Glutamatergic neuron (in vitro differentiated cells): ENCODE measurements around the gene ARHGAP20. TPM values are rescaled to one million over a fixed set of nuclear protein-coding genes. Genes with fewer than 3 reads are reported as not detected.
A peak's percentile ranks its signal among the peaks of the same experiment; 100 is the strongest.

ENCODE experiments used
- DNase-seq: peaks from one replicate; pipeline ENCODE4 v3.0.0; 2022
- H3K27ac Mint-ChIP-seq: one replicate; pipeline ENCODE4 v1.8.0; 2020; ENCODE audit warnings: mild to moderate bottlenecking, mixed read lengths, inconsistent platforms; ENCODE audit not compliant: unreplicated experiment
- H3K27me3 Mint-ChIP-seq: one replicate; pipeline ENCODE4 v1.8.0; 2020; ENCODE audit warnings: mild to moderate bottlenecking, moderate library complexity, mixed read lengths, inconsistent platforms; ENCODE audit not compliant: unreplicated experiment
- H3K36me3 Mint-ChIP-seq: one replicate; pipeline ENCODE4 v1.8.0; 2020; ENCODE audit warnings: mild to moderate bottlenecking, mixed read lengths, inconsistent platforms; ENCODE audit not compliant: unreplicated experiment
- H3K4me1 Mint-ChIP-seq: one replicate; pipeline ENCODE4 v1.8.0; 2020; ENCODE audit warnings: mild to moderate bottlenecking, low read depth, mixed read lengths, inconsistent platforms; ENCODE audit not compliant: unreplicated experiment
- H3K4me3 Mint-ChIP-seq: one replicate; pipeline ENCODE4 v1.8.0; 2020; ENCODE audit warnings: mild to moderate bottlenecking, mixed read lengths, inconsistent platforms; ENCODE audit not compliant: unreplicated experiment
- H3K9me3 Mint-ChIP-seq: one replicate; pipeline ENCODE4 v1.8.0; 2020; ENCODE audit warnings: mild to moderate bottlenecking, moderate library complexity, mixed read lengths, inconsistent platforms; ENCODE audit not compliant: unreplicated experiment
- total RNA-seq: library from RNA; stranded (reverse); fragmentation: NEBNext Ultra II Directional; extraction: Animal tissue kit (Norgen Biotek cat#: 25700); gene quantifications from one replicate; pipeline ENCODE4 v1.2.1, GENCODE V29; 2021; ENCODE audit not compliant: unreplicated experiment
- TF ChIP-seq, protein P1 (sequence below): fragments of 200-600 bp; sonication (generic); IDR thresholded peaks from one replicate; pipeline ENCODE4 v1.5.0; 2021; ENCODE audit not compliant: partially characterized antibody, unreplicated experiment

Gene ARHGAP20
- total RNA-seq, 1 donor from 2014 or later: not detected

- H3K4me1 Mint-ChIP-seq: no peaks in the 10 kb centered on the region
- no peaks in the 10 kb centered on the region for H3K36me3 Mint-ChIP-seq
- no peaks in the 10 kb centered on the region for H3K27me3 Mint-ChIP-seq
- TF ChIP-seq, protein P1, sequence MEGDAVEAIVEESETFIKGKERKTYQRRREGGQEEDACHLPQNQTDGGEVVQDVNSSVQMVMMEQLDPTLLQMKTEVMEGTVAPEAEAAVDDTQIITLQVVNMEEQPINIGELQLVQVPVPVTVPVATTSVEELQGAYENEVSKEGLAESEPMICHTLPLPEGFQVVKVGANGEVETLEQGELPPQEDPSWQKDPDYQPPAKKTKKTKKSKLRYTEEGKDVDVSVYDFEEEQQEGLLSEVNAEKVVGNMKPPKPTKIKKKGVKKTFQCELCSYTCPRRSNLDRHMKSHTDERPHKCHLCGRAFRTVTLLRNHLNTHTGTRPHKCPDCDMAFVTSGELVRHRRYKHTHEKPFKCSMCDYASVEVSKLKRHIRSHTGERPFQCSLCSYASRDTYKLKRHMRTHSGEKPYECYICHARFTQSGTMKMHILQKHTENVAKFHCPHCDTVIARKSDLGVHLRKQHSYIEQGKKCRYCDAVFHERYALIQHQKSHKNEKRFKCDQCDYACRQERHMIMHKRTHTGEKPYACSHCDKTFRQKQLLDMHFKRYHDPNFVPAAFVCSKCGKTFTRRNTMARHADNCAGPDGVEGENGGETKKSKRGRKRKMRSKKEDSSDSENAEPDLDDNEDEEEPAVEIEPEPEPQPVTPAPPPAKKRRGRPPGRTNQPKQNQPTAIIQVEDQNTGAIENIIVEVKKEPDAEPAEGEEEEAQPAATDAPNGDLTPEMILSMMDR: no peak
- H3K4me3 Mint-ChIP-seq: no peak overlapping the region
- no peak for DNase-seq
- no peaks in the 10 kb centered on the region for H3K9me3 Mint-ChIP-seq
- H3K27ac Mint-ChIP-seq: no peak overlapping the region
These were observed 8.4 kb upstream of the ARHGAP20 start for GRCh38 chr11:110720431-110721275.

- H3K36me3 Mint-ChIP-seq: no peaks in the 10 kb centered on the region
- TF ChIP-seq, protein P1: no peak
- H3K27ac Mint-ChIP-seq: no peak overlapping the region
- DNase-seq: no peak
- peaks cover 18% of the 10 kb centered on the region for H3K27me3 Mint-ChIP-seq
- no peaks in the 10 kb centered on the region for H3K9me3 Mint-ChIP-seq
- H3K4me1 Mint-ChIP-seq: no peaks in the 10 kb centered on the region
- H3K4me3 Mint-ChIP-seq: no peak overlapping the region
These were observed 4.1 kb upstream of the ARHGAP20 start for GRCh38 chr11:110716361-110716760.

- Mint-ChIP-seq H3K36me3 (no peaks in the 10 kb centered on the region), H3K4me3 (no peak overlapping the region), H3K4me1 (no peaks in the 10 kb centered on the region), H3K9me3 (peaks cover under 1% of the 10 kb centered on the region), H3K27me3 (peaks cover 22% of the 10 kb centered on the region), H3K27ac (no peak overlapping the region)
- TF ChIP-seq, protein P1: no peak
- no peak for DNase-seq
These were observed 3.3 kb upstream of the ARHGAP20 start for GRCh38 chr11:110715541-110715940.

DNA sequence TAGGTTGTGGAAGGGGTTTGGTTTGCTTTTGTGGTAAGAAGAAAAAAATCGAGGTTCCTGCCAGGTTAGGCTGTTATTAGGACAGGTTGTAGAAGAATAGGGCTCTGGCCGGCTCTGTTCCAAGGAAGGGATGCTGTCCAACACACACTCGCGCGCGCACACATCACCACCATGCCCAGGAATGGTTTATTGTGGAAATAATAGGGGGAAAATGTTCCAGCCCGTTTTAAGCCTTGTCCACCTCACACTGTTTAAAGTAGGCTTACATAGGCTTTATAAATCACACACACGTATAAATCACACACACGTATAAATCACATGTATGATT, 1.2 kb upstream of the ARHGAP20 start:
- DNase-seq: no peak
- H3K36me3 Mint-ChIP-seq: no peaks in the 10 kb centered on the region
- peak overlapping the region; percentile 87 for H3K4me3 Mint-ChIP-seq
- no peaks in the 10 kb centered on the region for H3K4me1 Mint-ChIP-seq
- TF ChIP-seq, protein P1: no peak
- peaks cover 2% of the 10 kb centered on the region for H3K9me3 Mint-ChIP-seq
- no peak overlapping the region for H3K27ac Mint-ChIP-seq
- peaks cover 29% of the 10 kb centered on the region for H3K27me3 Mint-ChIP-seq

DNA sequence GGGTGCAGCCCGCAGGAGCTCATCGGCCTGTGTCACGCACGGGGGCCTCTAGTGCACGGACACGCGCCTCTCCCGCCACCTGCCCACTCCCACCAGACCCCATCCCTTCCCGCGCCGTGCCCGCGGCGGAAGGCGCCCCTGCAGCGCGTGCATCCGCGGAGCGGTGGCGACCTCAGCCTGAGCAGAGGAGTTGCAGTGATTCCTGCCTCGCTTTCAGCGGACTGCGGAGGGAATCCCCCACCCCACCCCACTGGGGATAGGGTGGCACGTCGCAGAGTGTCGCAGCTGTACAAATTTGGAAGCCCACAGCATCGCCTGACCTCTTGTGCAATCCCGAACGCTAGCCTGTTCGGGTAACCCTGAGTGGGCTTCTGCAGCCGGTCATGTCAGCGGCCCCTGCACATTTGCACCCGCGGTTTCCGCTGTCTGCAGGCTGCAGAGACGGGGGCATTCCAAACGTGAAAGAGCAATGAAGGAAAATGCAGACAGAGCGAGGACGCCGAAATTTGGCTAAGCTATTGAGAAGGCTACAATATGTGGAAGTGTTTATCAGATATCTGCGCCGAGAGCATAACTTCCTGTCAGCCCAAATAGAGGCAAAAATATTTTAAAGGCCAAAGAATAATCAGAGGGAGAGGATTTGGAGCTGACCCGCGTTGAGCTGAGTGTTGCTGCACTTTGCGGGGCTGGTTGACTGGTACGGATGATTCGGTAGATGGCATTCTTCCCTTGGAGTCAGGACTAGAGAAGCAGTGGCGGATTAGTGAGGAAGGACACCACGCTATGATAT, 617 bp upstream of the ARHGAP20 start:
- peaks cover 30% of the 10 kb centered on the region for H3K27me3 Mint-ChIP-seq
- DNase-seq: peak; percentile 11
- peak overlapping the region; percentile 87 for H3K4me3 Mint-ChIP-seq
- TF ChIP-seq, protein P1: no peak
- H3K9me3 Mint-ChIP-seq: peaks cover 2% of the 10 kb centered on the region
- no peaks in the 10 kb centered on the region for H3K36me3 Mint-ChIP-seq
- no peaks in the 10 kb centered on the region for H3K4me1 Mint-ChIP-seq
- no peak overlapping the region for H3K27ac Mint-ChIP-seq
